ENCODE measurements around the gene ACRBP.

Gene ACRBP

DNA sequence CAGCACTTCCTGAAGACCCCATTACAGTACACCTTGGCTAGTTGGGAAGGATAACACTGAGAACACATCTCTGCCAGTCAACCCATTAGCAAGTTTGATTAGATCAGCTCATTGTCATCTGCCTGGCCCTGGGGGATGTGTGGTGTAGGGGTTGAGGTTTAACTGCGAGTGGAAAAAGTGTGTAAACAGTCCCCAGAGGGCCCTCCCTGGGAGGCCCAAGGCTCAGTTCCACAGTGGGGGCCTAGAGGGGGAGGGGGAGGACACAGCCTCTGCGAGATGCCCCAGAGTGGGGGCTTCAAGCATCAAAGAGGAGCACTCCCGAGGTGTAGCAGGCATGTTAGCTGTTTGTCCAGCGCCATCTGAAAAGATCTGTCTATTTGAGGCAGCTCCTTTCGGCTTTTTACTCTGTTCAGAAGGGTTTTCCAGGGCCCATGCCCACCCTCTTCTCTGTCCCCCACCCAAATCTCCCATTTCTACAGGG lies 11.8 kb downstream of the ACRBP start:
- DNase-seq (ENCODE audit: low read depth) = peak; percentile 46
- TF ChIP-seq, protein P1, sequence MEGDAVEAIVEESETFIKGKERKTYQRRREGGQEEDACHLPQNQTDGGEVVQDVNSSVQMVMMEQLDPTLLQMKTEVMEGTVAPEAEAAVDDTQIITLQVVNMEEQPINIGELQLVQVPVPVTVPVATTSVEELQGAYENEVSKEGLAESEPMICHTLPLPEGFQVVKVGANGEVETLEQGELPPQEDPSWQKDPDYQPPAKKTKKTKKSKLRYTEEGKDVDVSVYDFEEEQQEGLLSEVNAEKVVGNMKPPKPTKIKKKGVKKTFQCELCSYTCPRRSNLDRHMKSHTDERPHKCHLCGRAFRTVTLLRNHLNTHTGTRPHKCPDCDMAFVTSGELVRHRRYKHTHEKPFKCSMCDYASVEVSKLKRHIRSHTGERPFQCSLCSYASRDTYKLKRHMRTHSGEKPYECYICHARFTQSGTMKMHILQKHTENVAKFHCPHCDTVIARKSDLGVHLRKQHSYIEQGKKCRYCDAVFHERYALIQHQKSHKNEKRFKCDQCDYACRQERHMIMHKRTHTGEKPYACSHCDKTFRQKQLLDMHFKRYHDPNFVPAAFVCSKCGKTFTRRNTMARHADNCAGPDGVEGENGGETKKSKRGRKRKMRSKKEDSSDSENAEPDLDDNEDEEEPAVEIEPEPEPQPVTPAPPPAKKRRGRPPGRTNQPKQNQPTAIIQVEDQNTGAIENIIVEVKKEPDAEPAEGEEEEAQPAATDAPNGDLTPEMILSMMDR (IDR thresholded peaks at IDR 0.05; ENCODE audit: insufficient read depth, low read depth, low read length, missing control alignments) = no peak
- peak overlapping the region; percentile 48 for H3K4me3 ChIP-seq (ENCODE audit: low read depth, low read length)

DNA sequence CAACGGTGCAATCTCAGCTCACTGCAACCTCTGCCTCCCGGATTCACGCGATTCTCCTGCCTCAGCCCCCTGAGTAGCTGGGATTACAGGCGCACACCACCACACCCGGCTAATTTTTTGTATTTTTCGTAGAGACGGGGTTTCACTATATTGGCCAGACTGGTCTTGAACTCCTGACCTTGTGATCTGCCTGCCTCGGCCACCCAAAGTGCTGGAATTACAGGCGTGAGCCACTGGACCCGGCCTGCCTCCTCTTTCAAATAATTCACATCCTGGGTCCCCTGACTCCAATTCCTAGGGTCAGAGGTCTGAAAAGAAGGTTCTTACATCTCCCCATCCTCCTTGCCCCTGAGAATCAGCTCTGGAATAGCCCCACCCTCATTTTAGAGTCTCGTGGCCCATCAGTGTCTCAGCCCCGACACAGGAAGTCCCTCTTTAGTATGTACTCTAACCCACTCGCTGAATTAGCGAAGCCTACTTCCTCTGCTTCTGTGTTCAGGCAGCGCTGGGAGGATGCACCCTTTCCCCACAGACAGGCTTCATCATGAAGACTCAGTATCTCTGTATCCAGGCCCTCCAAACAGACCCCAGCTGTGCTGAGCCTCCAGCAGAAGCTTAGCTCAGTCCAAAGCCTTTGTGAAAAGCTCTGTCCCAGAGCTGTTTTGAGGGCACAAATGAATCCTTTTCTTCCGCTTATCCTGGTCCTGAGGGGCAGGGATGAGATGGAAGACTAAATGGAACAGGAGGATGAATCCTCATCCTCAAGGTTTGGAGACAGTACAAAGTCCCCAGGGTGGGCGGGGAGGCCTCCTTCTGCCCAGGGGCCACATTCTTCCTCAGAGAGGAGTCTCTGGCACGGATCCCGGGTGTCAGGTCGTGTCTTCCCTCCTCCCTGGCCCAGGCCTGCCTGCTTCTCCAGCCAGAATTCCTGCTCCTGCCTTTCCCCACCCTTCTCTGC lies 14.9 kb downstream of the ACRBP start:
- DNase-seq (ENCODE audit: low read depth) = peak; percentile 92
- TF ChIP-seq, protein P1 (IDR thresholded peaks at IDR 0.05; ENCODE audit: insufficient read depth, low read depth, low read length, missing control alignments) = no peak
- peak overlapping the region; percentile 69 for H3K4me3 ChIP-seq (ENCODE audit: low read depth, low read length)

GRCh38 chr12:6631549-6631961 lies 15.7 kb downstream of the ACRBP start:
- peak overlapping the region; percentile 69 for H3K4me3 ChIP-seq (ENCODE audit: low read depth, low read length)
- TF ChIP-seq, protein P1 (IDR thresholded peaks at IDR 0.05; ENCODE audit: insufficient read depth, low read depth, low read length, missing control alignments) = no peak
- peak; percentile 61 for DNase-seq (ENCODE audit: low read depth)

DNA sequence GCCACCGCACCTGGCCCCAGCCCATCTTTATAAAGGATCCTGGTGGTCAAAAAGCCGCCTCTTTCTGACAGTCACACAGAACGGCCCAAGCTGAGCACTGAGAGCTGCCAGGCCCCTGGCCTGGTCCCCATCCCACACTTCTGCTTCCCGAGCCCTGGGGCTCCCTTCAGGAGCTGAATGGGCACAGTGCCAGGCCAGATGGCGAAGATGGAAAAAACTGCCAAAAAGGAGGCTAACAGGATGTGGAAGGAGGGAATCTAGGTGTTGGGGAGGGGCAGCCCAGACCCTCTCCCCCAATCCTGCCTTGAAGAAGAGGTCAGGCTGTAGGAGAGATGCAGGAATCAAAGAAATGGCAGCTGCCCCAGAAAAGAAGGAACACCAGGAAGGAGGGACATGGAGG lies 16.5 kb downstream of the ACRBP start:
- no peak for DNase-seq (ENCODE audit: low read depth)
- peak overlapping the region; percentile 69 for H3K4me3 ChIP-seq (ENCODE audit: low read depth, low read length)
- TF ChIP-seq, protein P1 (IDR thresholded peaks at IDR 0.05; ENCODE audit: insufficient read depth, low read depth, low read length, missing control alignments) = no peak

GRCh38 chr12:6627616-6628015 lies 19.6 kb downstream of the ACRBP start:
- H3K4me3 ChIP-seq (ENCODE audit: low read depth, low read length) = peak overlapping the region; percentile 50
- TF ChIP-seq, protein P1 (IDR thresholded peaks at IDR 0.05; ENCODE audit: insufficient read depth, low read depth, low read length, missing control alignments) = no peak
- peak; percentile 75 for DNase-seq (ENCODE audit: low read depth)

DNA sequence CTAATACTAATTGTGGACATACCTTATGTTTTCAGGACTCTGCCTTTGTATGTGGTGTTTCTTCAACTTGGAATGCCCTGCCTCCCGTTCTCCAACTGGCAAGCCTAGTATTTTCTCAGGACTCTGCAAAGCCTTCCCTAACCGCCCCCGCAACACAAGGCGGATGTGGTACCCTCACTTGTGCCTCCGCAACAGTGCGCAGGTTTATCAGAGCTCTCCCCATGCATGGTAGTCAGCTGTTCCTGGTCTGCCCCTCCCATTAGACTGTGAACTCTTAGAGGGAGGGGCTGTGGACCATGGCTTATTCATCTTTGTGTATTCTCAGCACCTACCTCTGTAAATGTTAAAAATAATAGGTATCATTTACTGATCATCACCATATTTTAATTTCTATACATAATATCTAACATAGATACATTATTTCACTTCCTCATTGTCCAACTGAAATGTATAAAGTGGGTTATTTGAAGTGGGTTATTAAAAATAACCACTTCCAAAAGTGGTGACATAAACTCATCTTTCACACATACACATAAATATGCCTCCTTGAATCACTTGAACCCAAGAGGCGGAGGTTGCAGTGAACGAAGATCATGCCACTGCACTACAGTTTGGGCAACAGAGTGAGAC lies 20.5 kb downstream of the ACRBP start:
- TF ChIP-seq, protein P1 (IDR thresholded peaks at IDR 0.05; ENCODE audit: insufficient read depth, low read depth, low read length, missing control alignments) = no peak
- H3K4me3 ChIP-seq (ENCODE audit: low read depth, low read length) = no peak overlapping the region
- no peak for DNase-seq (ENCODE audit: low read depth)

Measured in GM12865 (cell line).